CD8-positive, alpha-beta memory T cell (primary cell): ENCODE results near the gene SYT6. TPM values are rescaled to one million over a fixed set of nuclear protein-coding genes. Genes with fewer than 3 reads are reported as not detected.

Source experiments
- CTCF ChIA-PET: fragments of 350-600 bp; sonication (Branson Sonifier 250); formaldehyde crosslinking; loops from one replicate; lab custom pipeline; 2021; ENCODE audit warnings: antibody characterized with exemption; lab: Charles Lee
- POLR2A ChIA-PET: fragments of 350-600 bp; sonication (Branson Sonifier 250); formaldehyde crosslinking; loops from one replicate; lab custom pipeline; 2021; ENCODE audit warnings: antibody characterized with exemption; lab: Charles Lee
- DNase-seq, 5 donors: peaks; one replicate each; pipeline versions ENCODE4 v3.0.0 to v3.0.0-alpha.2; 2020 to 2022; ENCODE audit warnings: mixed read lengths in 1 of 5
- H3K27ac ChIP-seq: one replicate; pipeline ENCODE4 v1.7.0; 2013; ENCODE audit warnings: low read depth, mild to moderate bottlenecking, low read length, moderate library complexity
- H3K27me3 ChIP-seq: 2 replicates; pipeline ENCODE4 v1.7.0; 2013; ENCODE audit warnings: low read length, mild to moderate bottlenecking; ENCODE audit not compliant: insufficient read depth, poor library complexity, severe bottlenecking
- H3K36me3 ChIP-seq: 2 replicates; pipeline ENCODE4 v1.7.0; 2013; ENCODE audit warnings: mild to moderate bottlenecking, low read length, moderate library complexity; ENCODE audit not compliant: insufficient read depth
- H3K4me1 ChIP-seq: 2 replicates; pipeline ENCODE4 v1.7.0; 2013; ENCODE audit warnings: mild to moderate bottlenecking, low read length, moderate library complexity; ENCODE audit not compliant: insufficient read depth
- H3K4me3 ChIP-seq: 2 replicates; pipeline ENCODE4 v1.7.0; 2013; ENCODE audit warnings: mild to moderate bottlenecking, low read length
- H3K9me3 ChIP-seq: 2 replicates; pipeline ENCODE4 v1.7.0; 2013; ENCODE audit warnings: mild to moderate bottlenecking, low read length
- H3K27ac Mint-ChIP-seq, 8 donors: one replicate each; pipeline ENCODE4 v1.8.0; 2020 to 2021; ENCODE audit warnings: mixed read lengths in 8 of 8, mild to moderate bottlenecking in 6 of 8, inconsistent platforms in 3 of 8, moderate library complexity in 3 of 8
- H3K27me3 Mint-ChIP-seq, 2 donors: one replicate each; pipeline ENCODE4 v1.8.0; 2020 to 2021; ENCODE audit warnings: mixed read lengths in 2 of 2, mild to moderate bottlenecking in 1 of 2, moderate library complexity in 1 of 2
- H3K36me3 Mint-ChIP-seq, 3 donors: one replicate each; pipeline ENCODE4 v1.8.0; 2020 to 2021; ENCODE audit warnings: mixed read lengths in 3 of 3, inconsistent platforms in 1 of 3, mild to moderate bottlenecking in 1 of 3
- H3K4me1 Mint-ChIP-seq, 3 donors: one replicate each; pipeline ENCODE4 v1.8.0; 2020 to 2021; ENCODE audit warnings: mixed read lengths in 3 of 3, inconsistent platforms in 1 of 3, mild to moderate bottlenecking in 1 of 3
- H3K4me3 Mint-ChIP-seq, 7 donors: one replicate each; pipeline ENCODE4 v1.8.0; 2020 to 2021; ENCODE audit warnings: mixed read lengths in 7 of 7, mild to moderate bottlenecking in 6 of 7, moderate library complexity in 4 of 7, inconsistent platforms in 2 of 7
- H3K9me3 Mint-ChIP-seq, 5 donors: one replicate each; pipeline ENCODE4 v1.8.0; 2020 to 2022; ENCODE audit warnings: mixed read lengths in 5 of 5, mild to moderate bottlenecking in 3 of 5, moderate library complexity in 2 of 5, inconsistent platforms in 1 of 5
- polyA plus RNA-seq: library from polyadenylated mRNA; unstranded; fragments of 300-500 nt; fragmentation: Illumina TruSeq; gene quantifications from one replicate; pipeline ENCODE4 v1.2.3, GENCODE V29; 2021
- total RNA-seq, 2 experiments: library from RNA; stranded (reverse); gene quantifications; one replicate each; pipeline ENCODE4 v1.2.3, GENCODE V29; 2021

Gene SYT6
- total and polyA plus RNA-seq, 3 experiments from 2014 or later = not detected

- ChIA-PET POLR2A (no interaction called here), CTCF (no interaction called here)
- Histone ChIP-seq H3K36me3 (no peaks in the 10 kb centered on the region), H3K9me3 (no peaks in the 10 kb centered on the region), H3K4me1 (no peaks in the 10 kb centered on the region), H3K4me3 (no peak overlapping the region), H3K27ac (no peak overlapping the region), H3K27me3 (no peaks in the 10 kb centered on the region)
- H3K9me3 Mint-ChIP-seq = peaks cover 0 to 2% (median 0%) of the 10 kb centered on the region in 5 donors
- H3K27ac Mint-ChIP-seq = no peak overlapping the region
- H3K36me3 Mint-ChIP-seq = no peaks in the 10 kb centered on the region
- no peaks in the 10 kb centered on the region for H3K4me1 Mint-ChIP-seq
- no peak overlapping the region for H3K4me3 Mint-ChIP-seq
- peaks cover 2 to 6% of the 10 kb centered on the region in 2 donors for H3K27me3 Mint-ChIP-seq
- DNase-seq = no peak
Observed at GRCh38 chr1:114181356-114181755, 27.7 kb upstream of the SYT6 start.

GRCh38 chr1:114180742-114181141 is 27.1 kb upstream of the SYT6 start:
- ChIA-PET POLR2A (no interaction called here), CTCF (no interaction called here)
- Histone ChIP-seq H3K27ac (no peak overlapping the region), H3K4me3 (no peak overlapping the region), H3K9me3 (no peaks in the 10 kb centered on the region), H3K36me3 (no peaks in the 10 kb centered on the region), H3K4me1 (no peaks in the 10 kb centered on the region), H3K27me3 (no peaks in the 10 kb centered on the region)
- H3K27me3 Mint-ChIP-seq = peaks cover 2 to 6% of the 10 kb centered on the region in 2 donors
- H3K4me1 Mint-ChIP-seq = no peaks in the 10 kb centered on the region
- no peak for DNase-seq
- no peak overlapping the region for H3K27ac Mint-ChIP-seq
- H3K9me3 Mint-ChIP-seq = peaks cover 0 to 2% (median 0%) of the 10 kb centered on the region in 5 donors
- no peak overlapping the region for H3K4me3 Mint-ChIP-seq
- H3K36me3 Mint-ChIP-seq = no peaks in the 10 kb centered on the region

GRCh38 chr1:114178936-114179335 is 25.3 kb upstream of the SYT6 start:
- Mint-ChIP-seq H3K27me3 (peaks cover under 1 to 2% of the 10 kb centered on the region in 2 donors), H3K36me3 (no peaks in the 10 kb centered on the region), H3K27ac (no peak overlapping the region), H3K9me3 (no peaks in the 10 kb centered on the region), H3K4me1 (no peaks in the 10 kb centered on the region), H3K4me3 (no peak overlapping the region)
- H3K27me3 ChIP-seq = no peaks in the 10 kb centered on the region
- H3K4me3 ChIP-seq = no peak overlapping the region
- no peaks in the 10 kb centered on the region for H3K9me3 ChIP-seq
- CTCF ChIA-PET = no interaction called here
- H3K27ac ChIP-seq = no peak overlapping the region
- no peak for DNase-seq
- POLR2A ChIA-PET = no interaction called here
- no peaks in the 10 kb centered on the region for H3K36me3 ChIP-seq
- no peaks in the 10 kb centered on the region for H3K4me1 ChIP-seq

GRCh38 chr1:114177282-114177681 is 23.6 kb upstream of the SYT6 start:
- no peak for DNase-seq
- no peak overlapping the region for H3K4me3 ChIP-seq
- H3K4me1 ChIP-seq = no peaks in the 10 kb centered on the region
- Mint-ChIP-seq H3K27ac (no peak overlapping the region), H3K9me3 (no peaks in the 10 kb centered on the region), H3K4me3 (no peak overlapping the region), H3K4me1 (no peaks in the 10 kb centered on the region), H3K27me3 (peaks cover 0 to 2% of the 10 kb centered on the region in 2 donors), H3K36me3 (no peaks in the 10 kb centered on the region)
- H3K9me3 ChIP-seq = no peaks in the 10 kb centered on the region
- POLR2A ChIA-PET = no interaction called here
- no peaks in the 10 kb centered on the region for H3K27me3 ChIP-seq
- CTCF ChIA-PET = no interaction called here
- no peak overlapping the region for H3K27ac ChIP-seq
- no peaks in the 10 kb centered on the region for H3K36me3 ChIP-seq

GRCh38 chr1:114176366-114176765 is 22.7 kb upstream of the SYT6 start:
- Histone ChIP-seq H3K27me3 (no peaks in the 10 kb centered on the region), H3K4me1 (no peaks in the 10 kb centered on the region), H3K27ac (no peak overlapping the region), H3K36me3 (no peaks in the 10 kb centered on the region), H3K9me3 (no peaks in the 10 kb centered on the region), H3K4me3 (no peak overlapping the region)
- Mint-ChIP-seq H3K27ac (no peak overlapping the region), H3K4me3 (no peak overlapping the region), H3K36me3 (no peaks in the 10 kb centered on the region), H3K9me3 (no peaks in the 10 kb centered on the region), H3K4me1 (no peaks in the 10 kb centered on the region), H3K27me3 (peaks cover 0 to 2% of the 10 kb centered on the region in 2 donors)
- ChIA-PET CTCF (no interaction called here), POLR2A (no interaction called here)
- DNase-seq = no peak

- Mint-ChIP-seq H3K9me3 (no peaks in the 10 kb centered on the region), H3K27me3 (peaks cover 0 to 2% of the 10 kb centered on the region in 2 donors), H3K4me1 (no peaks in the 10 kb centered on the region), H3K36me3 (no peaks in the 10 kb centered on the region), H3K27ac (no peak overlapping the region), H3K4me3 (no peak overlapping the region)
- no peak overlapping the region for H3K27ac ChIP-seq
- no peaks in the 10 kb centered on the region for H3K27me3 ChIP-seq
- no peak for DNase-seq
- no peaks in the 10 kb centered on the region for H3K9me3 ChIP-seq
- no peaks in the 10 kb centered on the region for H3K36me3 ChIP-seq
- H3K4me1 ChIP-seq = no peaks in the 10 kb centered on the region
- ChIA-PET CTCF (no interaction called here), POLR2A (no interaction called here)
- no peak overlapping the region for H3K4me3 ChIP-seq
Observed at GRCh38 chr1:114173680-114174079, 20.0 kb upstream of the SYT6 start.

- H3K9me3 ChIP-seq = no peaks in the 10 kb centered on the region
- H3K27me3 ChIP-seq = no peaks in the 10 kb centered on the region
- H3K27me3 Mint-ChIP-seq = peaks cover 0 to 4% of the 10 kb centered on the region in 2 donors
- no peak overlapping the region for H3K27ac Mint-ChIP-seq
- H3K36me3 ChIP-seq = no peaks in the 10 kb centered on the region
- no peaks in the 10 kb centered on the region for H3K4me1 Mint-ChIP-seq
- no peak for DNase-seq
- no peak overlapping the region for H3K4me3 ChIP-seq
- H3K27ac ChIP-seq = no peak overlapping the region
- H3K4me1 ChIP-seq = no peaks in the 10 kb centered on the region
- H3K4me3 Mint-ChIP-seq = no peak overlapping the region
- no peaks in the 10 kb centered on the region for H3K36me3 Mint-ChIP-seq
- POLR2A ChIA-PET = no interaction called here
- CTCF ChIA-PET = no interaction called here
- H3K9me3 Mint-ChIP-seq = no peaks in the 10 kb centered on the region
Observed at GRCh38 chr1:114169509-114169908, 15.8 kb upstream of the SYT6 start.

- Histone ChIP-seq H3K27me3 (no peaks in the 10 kb centered on the region), H3K36me3 (no peaks in the 10 kb centered on the region), H3K4me1 (no peaks in the 10 kb centered on the region), H3K27ac (no peak overlapping the region), H3K9me3 (no peaks in the 10 kb centered on the region), H3K4me3 (no peak overlapping the region)
- no peak for DNase-seq
- peaks cover 0 to 3% (median 0%) of the 10 kb centered on the region in 3 donors for H3K36me3 Mint-ChIP-seq
- no peak overlapping the region for H3K27ac Mint-ChIP-seq
- POLR2A ChIA-PET = no interaction called here
- no peaks in the 10 kb centered on the region for H3K9me3 Mint-ChIP-seq
- CTCF ChIA-PET = no interaction called here
- H3K4me3 Mint-ChIP-seq = no peak overlapping the region
- peaks cover 9 to 16% of the 10 kb centered on the region in 2 donors for H3K27me3 Mint-ChIP-seq
- no peaks in the 10 kb centered on the region for H3K4me1 Mint-ChIP-seq
Observed at GRCh38 chr1:114167226-114167625, 13.6 kb upstream of the SYT6 start.
